Astrocyte of the cerebellum (primary cell): ENCODE measurements around the gene ATG2B.

ENCODE experiments used
- DNase-seq: peaks from one replicate; pipeline ENCODE4 v3.0.0-alpha.2; 2011; ENCODE audit warnings: low read depth
- H3K4me3 ChIP-seq: 2 replicates; pipeline ENCODE4 v1.5.1; 2011; ENCODE audit warnings: mild to moderate bottlenecking, low read depth, low read length, moderate library complexity
- in situ Hi-C: cut with HindIII; loops from 2 replicates; pipeline ENCODE4 v1.10.0; 2017; ENCODE audit warnings: low sequenced_read_pairs
- TF ChIP-seq, protein P1 (sequence below): IDR thresholded peaks from 2 replicates; pipeline ENCODE4 v1.5.1; 2012; ENCODE audit warnings: low read length, low read depth, moderate library complexity, mild to moderate bottlenecking; ENCODE audit errors: missing control alignments

Gene ATG2B

GRCh38 chr14:96320605-96321004 is 42.5 kb downstream of the ATG2B start:
- no peak overlapping the region for H3K4me3 ChIP-seq
- DNase-seq = no peak
- TF ChIP-seq, protein P1, sequence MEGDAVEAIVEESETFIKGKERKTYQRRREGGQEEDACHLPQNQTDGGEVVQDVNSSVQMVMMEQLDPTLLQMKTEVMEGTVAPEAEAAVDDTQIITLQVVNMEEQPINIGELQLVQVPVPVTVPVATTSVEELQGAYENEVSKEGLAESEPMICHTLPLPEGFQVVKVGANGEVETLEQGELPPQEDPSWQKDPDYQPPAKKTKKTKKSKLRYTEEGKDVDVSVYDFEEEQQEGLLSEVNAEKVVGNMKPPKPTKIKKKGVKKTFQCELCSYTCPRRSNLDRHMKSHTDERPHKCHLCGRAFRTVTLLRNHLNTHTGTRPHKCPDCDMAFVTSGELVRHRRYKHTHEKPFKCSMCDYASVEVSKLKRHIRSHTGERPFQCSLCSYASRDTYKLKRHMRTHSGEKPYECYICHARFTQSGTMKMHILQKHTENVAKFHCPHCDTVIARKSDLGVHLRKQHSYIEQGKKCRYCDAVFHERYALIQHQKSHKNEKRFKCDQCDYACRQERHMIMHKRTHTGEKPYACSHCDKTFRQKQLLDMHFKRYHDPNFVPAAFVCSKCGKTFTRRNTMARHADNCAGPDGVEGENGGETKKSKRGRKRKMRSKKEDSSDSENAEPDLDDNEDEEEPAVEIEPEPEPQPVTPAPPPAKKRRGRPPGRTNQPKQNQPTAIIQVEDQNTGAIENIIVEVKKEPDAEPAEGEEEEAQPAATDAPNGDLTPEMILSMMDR = no peak
- in situ Hi-C loops = no loop called here

GRCh38 chr14:96318836-96319235 is 44.3 kb downstream of the ATG2B start:
- in situ Hi-C loops = no loop called here

DNA sequence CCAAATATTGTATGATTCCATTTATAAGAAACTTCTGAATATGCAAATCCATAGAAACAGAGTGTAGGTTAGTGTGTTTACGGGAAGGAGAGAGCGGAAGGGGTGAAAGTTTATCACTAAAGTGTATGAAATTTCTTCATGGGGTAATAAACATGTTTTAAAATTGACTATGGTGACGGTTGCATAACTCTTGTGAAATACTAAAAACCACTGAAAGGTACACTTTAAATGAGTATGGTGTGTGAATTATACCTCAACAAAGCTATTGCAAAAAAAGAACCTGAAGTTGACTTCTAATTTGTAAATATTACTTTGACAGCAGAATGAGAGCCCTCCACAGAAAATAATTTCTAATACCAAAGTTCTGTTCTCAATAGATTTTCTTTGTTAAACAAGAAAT is 47.1 kb downstream of the ATG2B start:
- in situ Hi-C loops = no loop called here
- TF ChIP-seq, protein P1 = no peak
- no peak overlapping the region for H3K4me3 ChIP-seq

More at GRCh38 chr14:96318836-96319235, 44.3 kb downstream of the ATG2B start:
- TF ChIP-seq, protein P1 = no peak
- H3K4me3 ChIP-seq = no peak overlapping the region
- DNase-seq = no peak

DNA sequence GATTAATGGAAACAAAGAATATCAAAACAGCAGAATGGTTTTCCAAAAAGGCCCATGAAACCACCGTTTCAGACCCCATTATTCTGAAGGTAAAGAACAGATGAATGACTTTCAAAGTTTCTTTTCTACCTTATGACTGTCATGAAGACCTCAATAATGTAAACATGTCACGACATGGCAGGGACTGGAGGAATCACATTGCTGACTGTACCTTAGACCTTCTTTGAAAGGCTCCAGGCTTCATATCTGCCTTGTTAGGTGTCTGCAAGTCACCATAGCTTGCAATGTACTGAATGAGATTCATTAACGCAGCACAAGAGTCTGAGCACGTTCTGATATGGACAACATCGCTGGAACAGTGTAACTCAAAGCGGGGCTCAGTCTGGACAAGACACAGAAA is 52.2 kb downstream of the ATG2B start:
- TF ChIP-seq, protein P1 = no peak
- in situ Hi-C loops = no loop called here
- no peak for DNase-seq
- H3K4me3 ChIP-seq = no peak overlapping the region

More for the DNA sequence above, 47.1 kb downstream of the ATG2B start:
- no peak for DNase-seq

GRCh38 chr14:96309896-96310330 is 53.2 kb downstream of the ATG2B start:
- in situ Hi-C loops = no loop called here
- no peak for DNase-seq

GRCh38 chr14:96309133-96309895 is 53.8 kb downstream of the ATG2B start:
- no peak for DNase-seq

More at GRCh38 chr14:96309896-96310330, 53.2 kb downstream of the ATG2B start:
- H3K4me3 ChIP-seq = no peak overlapping the region
- TF ChIP-seq, protein P1 = no peak

More at GRCh38 chr14:96309133-96309895, 53.8 kb downstream of the ATG2B start:
- no peak overlapping the region for H3K4me3 ChIP-seq
- in situ Hi-C loops = no loop called here
- TF ChIP-seq, protein P1 = no peak
